Thyroid gland (tissue), 4 donors: Measurements from ENCODE around the gene MYO5A.

Source experiments
- CTCF ChIP-seq, 6 experiments: fragments of 200-600 bp in 3 of 6; fragments of 450-650 bp in 3 of 6; sonication (generic) in 3 of 6; IDR thresholded peaks; one replicate each; pipeline ENCODE4 v1.5.1; 2016 to 2019; ENCODE audit warnings: antibody characterized with exemption in 6 of 6, mild to moderate bottlenecking in 2 of 6, inconsistent platforms in 1 of 6, moderate library complexity in 1 of 6
- POLR2A ChIP-seq, 2 donors: fragments of 450-650 bp; IDR thresholded peaks; one replicate each; pipeline ENCODE4 v1.6.1; 2017; ENCODE audit warnings: antibody characterized with exemption in 2 of 2, mild to moderate bottlenecking in 2 of 2, moderate library complexity in 1 of 2

DNA sequence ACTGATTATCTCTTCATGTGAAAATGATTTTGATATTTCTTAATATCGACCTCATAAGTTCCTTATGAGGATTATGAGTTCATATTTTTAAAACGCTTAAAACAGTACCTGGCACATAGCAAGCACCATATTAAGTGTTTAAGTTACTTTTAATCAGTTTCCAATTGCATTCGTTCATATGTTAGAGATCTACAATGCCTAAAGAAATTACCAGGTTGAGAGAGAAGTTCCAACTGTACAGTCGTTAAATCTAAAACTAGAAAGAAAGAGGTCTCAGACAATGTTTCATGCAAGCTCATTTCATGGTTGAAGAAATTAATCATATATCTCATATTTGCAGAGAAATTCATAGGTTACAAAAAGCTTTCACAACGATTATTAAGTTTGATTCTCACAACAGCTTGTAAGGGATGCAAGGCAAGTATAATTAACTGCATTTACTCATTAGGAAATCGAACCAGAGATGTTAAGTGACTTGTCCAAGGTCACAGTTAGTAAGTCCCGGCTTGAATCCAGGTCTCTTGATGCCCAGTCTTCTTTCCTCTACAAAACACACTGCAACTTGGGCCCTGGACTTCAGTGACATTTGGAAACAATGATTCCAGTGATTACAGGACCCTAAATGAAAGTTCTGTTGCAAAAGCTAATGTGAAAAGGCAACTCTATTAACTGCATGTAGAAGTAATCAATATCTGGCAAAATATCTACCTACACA is 1.3 kb downstream of the MYO5A start:
- TF ChIP-seq CTCF (IDR thresholded peaks at IDR 0.05) (no peak), POLR2A (IDR thresholded peaks at IDR 0.05) (no peak)
